Stimulated activated naive CD8-positive, alpha-beta T cell treated with anti-CD3 and anti-CD28 coated beads, Interleukin-15, amount 100 ng/mL, for 72 hours (primary cell): ENCODE measurements around the gene ALOX5AP.

ENCODE experiments used
- ATAC-seq: fragments of 150-1000 bp; cut with Tn5 transposase; 2 replicates; pipeline ENCODE4 v1.10.0; 2021; ENCODE audit warnings: mild to moderate bottlenecking, moderate library complexity
- DNase-seq, 2 donors: peaks; one replicate each; pipeline ENCODE4 v3.0.0; 2021 to 2022
- H3K27ac Mint-ChIP-seq, 2 donors: one replicate each; pipeline ENCODE4 v1.8.0; 2022; ENCODE audit warnings: mild to moderate bottlenecking in 2 of 2, mixed read lengths in 2 of 2, moderate library complexity in 2 of 2
- H3K27me3 Mint-ChIP-seq: one replicate; pipeline ENCODE4 v1.8.0; 2022; ENCODE audit warnings: mixed read lengths
- H3K4me1 Mint-ChIP-seq: one replicate; pipeline ENCODE4 v1.8.0; 2022; ENCODE audit warnings: mild to moderate bottlenecking, mixed read lengths
- H3K4me3 Mint-ChIP-seq, 2 donors: one replicate each; pipeline ENCODE4 v1.8.0; 2022; ENCODE audit warnings: mild to moderate bottlenecking in 2 of 2, mixed read lengths in 2 of 2, moderate library complexity in 1 of 2
- H3K9me3 Mint-ChIP-seq, 2 donors: one replicate each; pipeline ENCODE4 v1.8.0; 2022; ENCODE audit warnings: mixed read lengths in 2 of 2

The ALOX5AP gene

DNA sequence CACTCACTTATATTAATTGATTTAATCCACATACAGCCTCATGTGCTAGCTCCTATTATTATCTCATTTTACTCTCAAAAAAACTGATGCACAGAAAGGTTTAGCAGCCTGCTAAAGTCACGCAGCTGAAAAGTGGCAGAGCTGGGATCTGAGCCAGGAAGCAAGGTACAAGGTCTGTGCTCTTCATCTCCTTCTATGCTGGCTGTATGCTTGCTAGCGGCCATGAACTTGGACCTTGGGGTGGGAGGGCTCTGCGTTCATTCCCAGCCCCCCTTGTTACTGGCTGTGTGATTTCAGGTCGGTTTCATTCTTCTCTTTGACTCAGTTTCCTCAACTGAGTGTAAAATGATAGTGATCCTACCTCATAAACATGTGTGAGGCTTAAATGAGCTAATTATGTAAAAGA lies 69.8 kb downstream of the ALOX5AP start:
- no peak overlapping the region for H3K4me3 Mint-ChIP-seq
- peaks cover 14% of the 10 kb centered on the region for H3K4me1 Mint-ChIP-seq
- H3K27ac Mint-ChIP-seq = no peak overlapping the region
- DNase-seq (no peak), ATAC-seq (no peak)
- H3K27me3 Mint-ChIP-seq = peaks cover 8% of the 10 kb centered on the region
- H3K9me3 Mint-ChIP-seq = no peaks in the 10 kb centered on the region

DNA sequence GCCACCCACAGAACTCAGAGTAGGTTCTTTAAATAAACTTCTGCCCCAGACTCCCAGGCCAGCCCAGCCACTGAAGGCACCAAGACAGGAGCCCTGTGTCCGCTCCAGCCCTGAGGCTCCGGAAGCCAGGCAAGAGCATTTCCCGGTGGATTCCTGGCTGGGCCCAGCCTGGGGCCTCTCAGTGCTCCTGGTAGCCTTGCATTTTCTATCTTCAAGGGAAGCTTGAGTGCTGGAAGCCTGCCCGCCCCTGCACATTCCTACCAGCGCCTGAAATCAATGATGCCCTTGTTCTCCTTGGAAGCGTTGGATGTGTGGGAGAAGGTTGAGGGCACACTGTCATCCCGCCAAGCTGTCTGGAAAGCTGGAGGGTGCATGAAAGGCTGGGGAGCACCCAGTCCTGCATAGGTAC lies 70.3 kb downstream of the ALOX5AP start:
- Mint-ChIP-seq H3K27me3 (peaks cover 8% of the 10 kb centered on the region), H3K4me1 (peaks cover 14% of the 10 kb centered on the region), H3K27ac (no peak overlapping the region), H3K4me3 (no peak overlapping the region), H3K9me3 (no peaks in the 10 kb centered on the region)
- ATAC-seq = no peak
- no peak for DNase-seq

DNA sequence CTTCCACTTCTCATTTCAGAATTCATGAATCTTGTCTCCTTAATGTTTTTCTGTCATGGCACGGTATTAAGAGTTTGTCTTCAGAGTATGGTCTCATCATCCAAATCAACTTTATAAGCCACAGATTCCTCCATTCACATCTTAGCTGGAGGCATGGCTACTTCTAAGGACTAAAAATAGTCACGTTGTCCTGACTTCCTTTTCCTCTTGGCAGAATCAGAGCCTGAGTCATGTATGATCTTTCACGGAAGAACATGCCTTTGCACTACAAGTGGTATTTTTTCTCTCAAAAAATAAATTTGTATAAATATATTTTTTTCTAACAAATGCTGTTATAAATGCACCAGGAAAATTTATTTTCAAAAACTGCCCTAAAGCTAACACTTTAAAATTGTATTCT lies 71.4 kb downstream of the ALOX5AP start:
- no peak overlapping the region for H3K4me3 Mint-ChIP-seq
- no peak overlapping the region for H3K27ac Mint-ChIP-seq
- DNase-seq (no peak), ATAC-seq (no peak)
- H3K27me3 Mint-ChIP-seq = peaks cover 8% of the 10 kb centered on the region
- H3K4me1 Mint-ChIP-seq = peaks cover 14% of the 10 kb centered on the region
- no peaks in the 10 kb centered on the region for H3K9me3 Mint-ChIP-seq

DNA sequence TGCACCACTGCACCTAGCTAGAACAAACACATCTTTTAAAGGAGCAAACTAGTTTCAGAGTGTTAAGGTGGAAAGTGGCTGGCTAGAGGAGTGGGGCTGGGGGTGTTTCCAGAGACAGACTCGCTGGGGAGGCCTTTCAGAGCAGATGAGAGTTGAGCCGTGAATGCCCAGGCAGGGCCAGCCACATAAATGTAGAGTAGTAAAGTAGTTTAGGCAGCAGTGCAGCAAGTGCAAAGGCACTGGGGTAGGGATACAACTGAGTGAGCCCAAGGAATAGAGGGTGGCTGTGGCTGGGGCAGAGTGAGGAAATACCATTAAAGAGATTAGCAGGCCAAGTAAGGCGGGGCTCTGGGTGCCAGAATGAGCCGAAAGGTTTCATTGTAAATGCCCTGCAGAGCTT lies 72.0 kb downstream of the ALOX5AP start:
- Mint-ChIP-seq H3K27me3 (peaks cover 8% of the 10 kb centered on the region), H3K4me3 (no peak overlapping the region), H3K27ac (no peak overlapping the region), H3K9me3 (no peaks in the 10 kb centered on the region), H3K4me1 (peaks cover 14% of the 10 kb centered on the region)
- DNase-seq = no peak
- ATAC-seq = no peak

DNA sequence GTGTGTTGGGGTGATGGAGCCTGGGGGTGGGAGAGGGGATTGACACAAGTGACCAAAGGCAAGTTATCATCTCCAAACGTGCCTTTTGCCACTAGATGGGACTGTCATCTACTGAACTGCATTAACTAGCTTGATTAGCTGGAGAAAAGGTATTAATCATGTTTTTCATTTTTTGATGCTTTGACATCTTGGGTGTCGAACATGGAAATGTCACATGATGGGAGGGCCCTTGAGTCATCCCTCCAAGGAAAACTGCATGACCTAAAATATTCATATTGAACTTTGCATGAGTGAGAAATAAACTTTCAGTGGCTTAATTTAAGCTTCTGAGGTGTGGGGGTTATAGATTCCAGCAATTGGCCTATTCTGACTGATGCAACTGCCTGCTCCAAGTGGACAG lies 73.3 kb downstream of the ALOX5AP start:
- H3K27ac Mint-ChIP-seq = no peak overlapping the region
- ATAC-seq (no peak), DNase-seq (no peak)
- H3K9me3 Mint-ChIP-seq = no peaks in the 10 kb centered on the region
- peaks cover 4% of the 10 kb centered on the region for H3K27me3 Mint-ChIP-seq
- no peak overlapping the region for H3K4me3 Mint-ChIP-seq
- H3K4me1 Mint-ChIP-seq = peaks cover 2% of the 10 kb centered on the region

DNA sequence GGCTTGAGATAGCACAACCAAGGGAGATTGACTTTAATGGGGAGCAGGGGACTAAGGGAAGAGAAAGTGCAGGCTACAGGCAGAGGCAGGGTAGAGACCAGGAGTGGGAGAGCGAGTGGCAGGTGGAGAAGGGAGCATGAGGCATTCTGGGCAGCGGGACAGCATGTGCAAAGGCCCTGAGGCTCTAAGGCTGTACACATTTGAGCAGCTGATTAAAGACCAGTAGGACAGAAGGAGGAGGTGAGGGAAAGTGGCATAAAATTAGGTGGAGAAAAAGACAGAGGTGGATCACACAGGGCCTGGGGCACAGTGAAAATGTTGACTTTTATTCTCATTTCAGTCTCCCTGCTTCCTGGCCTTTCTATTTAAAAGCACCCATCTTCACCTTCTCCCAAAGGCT lies 74.4 kb downstream of the ALOX5AP start:
- Mint-ChIP-seq H3K9me3 (no peaks in the 10 kb centered on the region), H3K27me3 (no peaks in the 10 kb centered on the region), H3K4me1 (no peaks in the 10 kb centered on the region), H3K4me3 (no peak overlapping the region), H3K27ac (peak overlapping the region in 1 of 2 donors; percentile 15)
- DNase-seq (no peak), ATAC-seq (no peak)

DNA sequence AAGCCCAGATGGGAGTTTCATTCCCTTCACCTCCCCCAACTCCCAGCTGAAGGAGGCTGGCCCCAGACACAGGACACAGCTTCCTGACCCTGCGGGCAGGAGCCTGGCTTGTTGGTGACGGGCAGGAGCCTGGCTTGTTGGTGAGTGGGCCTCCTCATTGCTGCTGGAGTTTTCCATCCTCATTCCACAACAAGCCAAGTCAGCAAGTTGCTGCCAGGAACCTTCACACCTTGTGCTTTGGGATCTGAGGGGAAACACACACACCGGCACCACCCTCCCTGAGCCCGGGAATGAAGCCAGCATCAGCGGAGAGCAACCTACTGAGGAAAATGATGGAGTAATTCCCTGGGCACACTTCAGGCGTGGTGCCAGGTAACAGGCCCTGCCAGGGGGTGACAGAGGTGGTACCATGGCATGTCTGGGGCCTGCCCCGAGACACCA lies 74.9 kb downstream of the ALOX5AP start:
- H3K27ac Mint-ChIP-seq = no peak overlapping the region

DNA sequence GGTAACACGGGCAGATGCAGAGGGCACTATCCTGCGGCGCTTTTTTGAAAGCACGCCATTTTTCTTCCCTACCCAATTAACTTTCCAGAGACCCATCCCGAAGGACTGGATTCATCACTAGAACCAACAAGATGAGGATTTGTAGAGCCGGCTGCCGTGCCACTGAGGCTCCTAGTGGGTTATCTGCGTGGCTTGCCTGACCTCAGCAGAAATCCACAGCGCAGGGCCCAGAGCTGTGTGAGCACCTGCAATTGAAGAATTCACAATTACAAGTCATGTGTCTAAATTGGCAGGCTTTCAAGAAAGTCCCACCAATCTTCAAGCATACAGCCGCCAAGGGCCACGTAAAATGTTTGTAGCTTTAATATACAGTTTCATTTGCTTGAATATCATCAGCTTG lies 75.5 kb downstream of the ALOX5AP start:
- Mint-ChIP-seq H3K4me1 (no peaks in the 10 kb centered on the region), H3K9me3 (no peaks in the 10 kb centered on the region), H3K27ac (no peak overlapping the region), H3K4me3 (no peak overlapping the region), H3K27me3 (no peaks in the 10 kb centered on the region)
- no peak for DNase-seq
- no peak for ATAC-seq

More for the DNA sequence above, 74.9 kb downstream of the ALOX5AP start:
- no peaks in the 10 kb centered on the region for H3K27me3 Mint-ChIP-seq
- no peak overlapping the region for H3K4me3 Mint-ChIP-seq
- no peak for DNase-seq
- ATAC-seq = no peak
- H3K4me1 Mint-ChIP-seq = no peaks in the 10 kb centered on the region
- no peaks in the 10 kb centered on the region for H3K9me3 Mint-ChIP-seq
